ENCODE results near the gene SERPINA12.

DNA sequence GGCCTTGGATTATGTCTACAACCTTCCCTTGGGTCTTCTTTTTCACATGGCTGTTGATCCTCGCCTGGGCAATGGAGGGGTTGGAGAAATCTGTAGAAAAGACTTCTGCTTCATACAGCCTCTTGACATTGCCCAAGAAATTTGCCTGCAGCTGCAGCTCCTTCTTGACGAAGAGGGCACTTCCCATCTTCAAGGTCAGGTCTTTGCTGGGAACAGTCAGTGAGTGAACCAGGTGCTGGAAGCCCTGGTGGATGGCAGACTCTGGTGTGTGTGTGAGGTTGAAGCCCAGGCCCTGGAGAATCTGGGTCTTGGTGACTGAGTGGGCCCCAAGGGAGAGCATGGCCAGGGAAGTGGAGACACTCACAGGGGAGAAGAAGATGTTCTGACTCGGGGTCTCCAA is 40.0 kb downstream of the SERPINA12 start:
- TF ChIP-seq ZNF260 (CRISPR knock-in tag; IDR thresholded peaks at IDR 0.05; ENCODE audit: borderline replicate concordance, low read depth), result no peak
- TF ChIP-seq, protein P1, sequence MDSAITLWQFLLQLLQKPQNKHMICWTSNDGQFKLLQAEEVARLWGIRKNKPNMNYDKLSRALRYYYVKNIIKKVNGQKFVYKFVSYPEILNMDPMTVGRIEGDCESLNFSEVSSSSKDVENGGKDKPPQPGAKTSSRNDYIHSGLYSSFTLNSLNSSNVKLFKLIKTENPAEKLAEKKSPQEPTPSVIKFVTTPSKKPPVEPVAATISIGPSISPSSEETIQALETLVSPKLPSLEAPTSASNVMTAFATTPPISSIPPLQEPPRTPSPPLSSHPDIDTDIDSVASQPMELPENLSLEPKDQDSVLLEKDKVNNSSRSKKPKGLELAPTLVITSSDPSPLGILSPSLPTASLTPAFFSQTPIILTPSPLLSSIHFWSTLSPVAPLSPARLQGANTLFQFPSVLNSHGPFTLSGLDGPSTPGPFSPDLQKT (CRISPR knock-in tag; IDR thresholded peaks at IDR 0.05; ENCODE audit: borderline replicate concordance), result no peak
- TF ChIP-seq TCF7L2 (IDR thresholded peaks at IDR 0.05; ENCODE audit: low read depth, low read length), result no peak
- TF ChIP-seq POLR2A (IDR thresholded peaks at IDR 0.05; ENCODE audit: insufficient read depth in 1 of 2, low read depth in 2 of 2, low read length in 2 of 2), result no peak
- TF ChIP-seq MAFF (IDR thresholded peaks at IDR 0.05; ENCODE audit: low read depth, low read length), result no peak
- TF ChIP-seq, protein P2, sequence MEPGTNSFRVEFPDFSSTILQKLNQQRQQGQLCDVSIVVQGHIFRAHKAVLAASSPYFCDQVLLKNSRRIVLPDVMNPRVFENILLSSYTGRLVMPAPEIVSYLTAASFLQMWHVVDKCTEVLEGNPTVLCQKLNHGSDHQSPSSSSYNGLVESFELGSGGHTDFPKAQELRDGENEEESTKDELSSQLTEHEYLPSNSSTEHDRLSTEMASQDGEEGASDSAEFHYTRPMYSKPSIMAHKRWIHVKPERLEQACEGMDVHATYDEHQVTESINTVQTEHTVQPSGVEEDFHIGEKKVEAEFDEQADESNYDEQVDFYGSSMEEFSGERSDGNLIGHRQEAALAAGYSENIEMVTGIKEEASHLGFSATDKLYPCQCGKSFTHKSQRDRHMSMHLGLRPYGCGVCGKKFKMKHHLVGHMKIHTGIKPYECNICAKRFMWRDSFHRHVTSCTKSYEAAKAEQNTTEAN (CRISPR knock-in tag; conservative IDR thresholded peaks at IDR 0.05), result no peak
- TF ChIP-seq, protein P3, sequence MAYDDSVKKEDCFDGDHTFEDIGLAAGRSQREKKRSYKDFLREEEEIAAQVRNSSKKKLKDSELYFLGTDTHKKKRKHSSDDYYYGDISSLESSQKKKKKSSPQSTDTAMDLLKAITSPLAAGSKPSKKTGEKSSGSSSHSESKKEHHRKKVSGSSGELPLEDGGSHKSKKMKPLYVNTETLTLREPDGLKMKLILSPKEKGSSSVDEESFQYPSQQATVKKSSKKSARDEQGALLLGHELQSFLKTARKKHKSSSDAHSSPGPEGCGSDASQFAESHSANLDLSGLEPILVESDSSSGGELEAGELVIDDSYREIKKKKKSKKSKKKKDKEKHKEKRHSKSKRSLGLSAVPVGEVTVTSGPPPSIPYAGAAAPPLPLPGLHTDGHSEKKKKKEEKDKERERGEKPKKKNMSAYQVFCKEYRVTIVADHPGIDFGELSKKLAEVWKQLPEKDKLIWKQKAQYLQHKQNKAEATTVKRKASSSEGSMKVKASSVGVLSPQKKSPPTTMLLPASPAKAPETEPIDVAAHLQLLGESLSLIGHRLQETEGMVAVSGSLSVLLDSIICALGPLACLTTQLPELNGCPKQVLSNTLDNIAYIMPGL (CRISPR knock-in tag; IDR thresholded peaks at IDR 0.05; ENCODE audit: borderline replicate concordance in 1 of 2, low read depth in 1 of 2), result no peak
- TF ChIP-seq, protein P4, sequence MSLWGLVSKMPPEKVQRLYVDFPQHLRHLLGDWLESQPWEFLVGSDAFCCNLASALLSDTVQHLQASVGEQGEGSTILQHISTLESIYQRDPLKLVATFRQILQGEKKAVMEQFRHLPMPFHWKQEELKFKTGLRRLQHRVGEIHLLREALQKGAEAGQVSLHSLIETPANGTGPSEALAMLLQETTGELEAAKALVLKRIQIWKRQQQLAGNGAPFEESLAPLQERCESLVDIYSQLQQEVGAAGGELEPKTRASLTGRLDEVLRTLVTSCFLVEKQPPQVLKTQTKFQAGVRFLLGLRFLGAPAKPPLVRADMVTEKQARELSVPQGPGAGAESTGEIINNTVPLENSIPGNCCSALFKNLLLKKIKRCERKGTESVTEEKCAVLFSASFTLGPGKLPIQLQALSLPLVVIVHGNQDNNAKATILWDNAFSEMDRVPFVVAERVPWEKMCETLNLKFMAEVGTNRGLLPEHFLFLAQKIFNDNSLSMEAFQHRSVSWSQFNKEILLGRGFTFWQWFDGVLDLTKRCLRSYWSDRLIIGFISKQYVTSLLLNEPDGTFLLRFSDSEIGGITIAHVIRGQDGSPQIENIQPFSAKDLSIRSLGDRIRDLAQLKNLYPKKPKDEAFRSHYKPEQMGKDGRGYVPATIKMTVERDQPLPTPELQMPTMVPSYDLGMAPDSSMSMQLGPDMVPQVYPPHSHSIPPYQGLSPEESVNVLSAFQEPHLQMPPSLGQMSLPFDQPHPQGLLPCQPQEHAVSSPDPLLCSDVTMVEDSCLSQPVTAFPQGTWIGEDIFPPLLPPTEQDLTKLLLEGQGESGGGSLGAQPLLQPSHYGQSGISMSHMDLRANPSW (CRISPR knock-in tag; IDR thresholded peaks at IDR 0.05; ENCODE audit: borderline replicate concordance), result no peak
- no peak for TF ChIP-seq ZSCAN20 (CRISPR knock-in tag; IDR thresholded peaks at IDR 0.05; ENCODE audit: borderline replicate concordance)
- TF ChIP-seq, protein P5, sequence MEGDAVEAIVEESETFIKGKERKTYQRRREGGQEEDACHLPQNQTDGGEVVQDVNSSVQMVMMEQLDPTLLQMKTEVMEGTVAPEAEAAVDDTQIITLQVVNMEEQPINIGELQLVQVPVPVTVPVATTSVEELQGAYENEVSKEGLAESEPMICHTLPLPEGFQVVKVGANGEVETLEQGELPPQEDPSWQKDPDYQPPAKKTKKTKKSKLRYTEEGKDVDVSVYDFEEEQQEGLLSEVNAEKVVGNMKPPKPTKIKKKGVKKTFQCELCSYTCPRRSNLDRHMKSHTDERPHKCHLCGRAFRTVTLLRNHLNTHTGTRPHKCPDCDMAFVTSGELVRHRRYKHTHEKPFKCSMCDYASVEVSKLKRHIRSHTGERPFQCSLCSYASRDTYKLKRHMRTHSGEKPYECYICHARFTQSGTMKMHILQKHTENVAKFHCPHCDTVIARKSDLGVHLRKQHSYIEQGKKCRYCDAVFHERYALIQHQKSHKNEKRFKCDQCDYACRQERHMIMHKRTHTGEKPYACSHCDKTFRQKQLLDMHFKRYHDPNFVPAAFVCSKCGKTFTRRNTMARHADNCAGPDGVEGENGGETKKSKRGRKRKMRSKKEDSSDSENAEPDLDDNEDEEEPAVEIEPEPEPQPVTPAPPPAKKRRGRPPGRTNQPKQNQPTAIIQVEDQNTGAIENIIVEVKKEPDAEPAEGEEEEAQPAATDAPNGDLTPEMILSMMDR (CRISPR knock-in tag; IDR thresholded peaks at IDR 0.05), result no peak
- TF ChIP-seq MYC (CRISPR knock-in tag; IDR thresholded peaks at IDR 0.05; ENCODE audit: borderline replicate concordance), result no peak
- no peak for TF ChIP-seq ZNF549 (CRISPR knock-in tag; IDR thresholded peaks at IDR 0.05)
- TF ChIP-seq POLR2AphosphoS2 (IDR thresholded peaks at IDR 0.05; ENCODE audit: low read depth, low read length), result no peak

Data from HepG2 (cell line).